CD4-positive, alpha-beta T cell treated with Interleukin-15 for 4 hours (primary cell): ENCODE measurements around the gene HERPUD2.
"Not testable (repeated sequence)": the region's sequence is repeated elsewhere in the genome, so short reads cannot be mapped to it uniquely, and the experiment has no call there.

Experiments
- DNase-seq: peaks from one replicate; pipeline ENCODE4 v3.0.0-alpha.2; 2020; ENCODE audit warnings: low spot score

Gene HERPUD2

GRCh38 chr7:35605760-35606159, 89.2 kb downstream of the HERPUD2 start:
- no peak for DNase-seq

- DNase-seq: no peak
Measured at GRCh38 chr7:35604595-35604994, 90.3 kb downstream of the HERPUD2 start.

- DNase-seq: no peak
Measured at GRCh38 chr7:35599645-35600044, 95.3 kb downstream of the HERPUD2 start.

- DNase-seq: no peak
Measured at GRCh38 chr7:35599061-35599460, 95.9 kb downstream of the HERPUD2 start.

GRCh38 chr7:35596061-35596460, 98.9 kb downstream of the HERPUD2 start:
- DNase-seq: no peak

- DNase-seq: no peak
Measured at GRCh38 chr7:35593899-35594298, 101.0 kb downstream of the HERPUD2 start.

GRCh38 chr7:35588647-35589046, 106.3 kb downstream of the HERPUD2 start:
- DNase-seq: no peak

GRCh38 chr7:35584990-35585389, 109.9 kb downstream of the HERPUD2 start:
- DNase-seq: no peak

GRCh38 chr7:35584533-35584932, 110.4 kb downstream of the HERPUD2 start:
- not testable (repeated sequence) for DNase-seq
